NCI-H526 (cell line): Measurements from ENCODE around the gene ABHD12.
"Not testable (repeated sequence)": the region's sequence is repeated elsewhere in the genome, so short reads cannot be mapped to it uniquely, and the experiment has no call there.

Experiments used
- DNase-seq, 2 experiments: peaks; one replicate each; lab custom pipeline; 2025; lab: John Stamatoyannopoulos, UW

Gene ABHD12

DNA sequence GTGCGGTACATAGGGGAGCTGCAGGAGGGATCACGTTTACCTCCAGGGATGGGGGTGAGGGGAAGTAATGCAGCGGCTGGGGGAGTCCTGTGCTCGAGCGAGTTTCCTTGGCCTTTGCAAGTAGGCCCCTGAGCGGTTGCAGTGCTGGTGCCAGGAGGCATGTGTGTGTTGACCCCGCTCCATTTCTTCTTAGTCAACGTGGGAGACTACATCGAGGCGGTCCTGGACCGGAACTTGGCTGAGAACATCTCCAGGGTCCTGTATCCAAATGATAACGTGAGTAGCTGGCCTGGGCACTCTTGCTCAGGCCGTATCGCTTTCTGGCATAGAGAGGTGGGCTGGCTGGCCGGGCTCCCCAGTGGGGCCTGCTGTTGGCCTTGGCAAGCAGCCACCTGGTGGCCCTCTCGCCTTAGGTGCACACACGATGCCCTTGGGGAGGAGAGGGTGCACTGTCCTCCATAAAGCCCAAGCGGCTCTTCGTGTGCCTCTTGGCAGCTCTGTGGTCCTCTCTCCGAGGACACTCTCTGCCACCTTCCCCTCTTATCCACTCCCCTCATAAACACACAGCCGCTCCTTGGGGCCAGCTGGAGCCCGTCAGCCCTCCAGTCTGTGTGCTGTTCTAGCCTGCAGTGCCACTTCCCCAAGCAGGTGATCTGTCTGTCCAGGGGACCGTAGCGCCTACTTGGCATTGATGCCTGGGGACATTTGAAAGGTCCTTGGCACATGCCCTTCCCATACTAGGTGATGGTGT lies 113.4 kb downstream of the ABHD12 start:
- DNase-seq: no peak

DNA sequence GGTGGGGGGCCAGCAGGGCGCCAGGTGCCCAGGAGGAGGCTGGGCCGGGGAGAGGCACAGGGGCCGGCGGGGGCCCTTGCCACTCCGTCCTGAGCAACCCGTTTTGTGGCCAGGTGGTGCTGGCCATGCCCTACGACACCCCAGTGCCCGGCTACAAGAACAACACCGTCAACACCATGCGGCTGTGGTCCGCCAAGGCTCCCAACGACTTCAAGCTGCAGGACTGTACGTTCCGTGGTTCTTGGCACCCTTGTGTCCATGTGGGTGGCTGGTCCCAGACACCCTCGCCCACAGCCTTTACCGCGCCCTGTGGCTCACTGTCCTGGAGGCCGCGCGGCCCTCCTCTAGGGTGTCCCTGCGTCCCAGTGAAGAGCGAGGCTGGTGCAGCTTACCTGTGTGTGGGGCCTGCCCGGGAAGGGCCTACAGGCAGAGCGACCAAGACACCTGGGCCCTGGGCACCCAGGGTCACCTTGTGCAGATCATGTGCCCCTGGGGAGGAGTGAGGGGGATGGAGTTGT lies 114.0 kb downstream of the ABHD12 start:
- no peak for DNase-seq

DNA sequence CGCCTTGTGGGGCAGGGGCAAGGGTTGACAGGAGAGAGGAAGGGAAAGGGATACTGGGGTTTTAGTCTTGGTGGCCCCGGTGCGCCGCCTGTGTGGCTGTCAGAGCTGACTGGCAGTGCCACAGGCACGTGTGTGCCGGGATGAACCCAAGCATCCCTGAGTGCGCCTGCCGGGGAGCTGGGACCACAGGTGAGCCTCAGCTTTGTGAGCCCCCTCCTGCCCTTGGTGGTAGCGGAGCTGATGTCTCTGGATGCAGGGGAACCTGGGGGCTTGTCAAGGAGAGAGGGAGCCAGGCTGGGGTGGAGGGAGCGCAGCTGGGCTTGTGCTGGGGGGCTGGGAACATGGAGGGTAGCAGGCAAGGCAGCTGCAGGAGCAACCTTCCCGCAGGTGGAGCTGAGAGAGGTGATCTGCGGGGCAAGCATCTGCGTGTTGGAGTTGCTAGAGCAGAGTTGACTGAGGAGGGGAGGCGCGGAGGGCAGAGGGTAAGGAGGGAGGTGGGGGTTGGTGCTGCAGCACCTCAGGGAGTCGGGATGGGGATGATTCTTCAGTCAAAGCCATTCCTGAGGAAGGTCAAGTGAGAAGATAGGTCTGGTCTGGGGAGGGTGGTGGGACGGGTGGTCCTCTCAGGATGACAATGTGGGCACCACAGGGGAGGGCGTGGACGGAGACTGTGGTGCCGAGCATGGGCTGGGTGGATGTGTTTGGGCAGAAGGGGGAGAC lies 114.7 kb downstream of the ABHD12 start:
- DNase-seq: no peak

- no peak for DNase-seq
Observed at GRCh38 chr20:25274891-25275812, 115.5 kb downstream of the ABHD12 start.

DNA sequence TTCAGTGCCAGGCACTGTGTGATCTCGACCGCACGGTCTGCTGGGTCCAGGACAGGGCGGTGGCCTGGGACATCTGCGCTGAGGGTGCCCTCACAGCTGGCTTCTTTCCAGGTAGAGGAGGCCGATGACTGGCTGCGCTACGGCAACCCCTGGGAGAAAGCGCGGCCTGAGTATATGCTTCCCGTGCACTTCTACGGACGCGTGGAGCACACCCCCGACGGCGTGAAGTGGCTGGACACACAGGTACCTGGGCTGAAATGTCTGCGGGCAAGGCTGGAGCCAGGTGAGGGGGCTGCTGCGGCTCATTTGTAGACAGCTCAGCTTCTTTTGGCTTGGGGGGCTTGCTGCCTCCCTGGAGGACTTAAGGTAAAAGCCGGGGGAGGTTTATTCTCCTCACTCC lies 116.2 kb downstream of the ABHD12 start:
- DNase-seq: no peak

GRCh38 chr20:25273541-25274358 lies 116.9 kb downstream of the ABHD12 start:
- DNase-seq: no peak

DNA sequence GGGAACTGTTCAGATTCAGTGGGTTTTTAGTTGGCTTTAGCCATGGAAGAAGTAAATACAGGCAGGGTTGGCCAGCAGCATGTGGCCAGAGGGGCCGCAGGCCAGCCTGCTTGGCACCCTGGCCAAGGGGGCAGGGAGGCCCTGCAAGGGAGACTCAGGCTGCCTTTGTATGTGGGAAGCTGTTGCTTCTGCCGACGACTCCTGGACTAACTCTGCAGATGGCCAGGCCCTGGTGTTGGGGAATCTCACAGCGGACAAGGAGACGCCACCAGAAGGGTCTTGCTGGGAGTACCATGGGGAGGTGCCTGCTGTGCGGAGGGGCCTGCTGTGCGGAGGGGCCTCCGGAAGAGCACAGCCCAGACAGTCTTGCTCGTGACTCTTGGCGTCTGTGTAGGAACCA lies 117.6 kb downstream of the ABHD12 start:
- DNase-seq: no peak

DNA sequence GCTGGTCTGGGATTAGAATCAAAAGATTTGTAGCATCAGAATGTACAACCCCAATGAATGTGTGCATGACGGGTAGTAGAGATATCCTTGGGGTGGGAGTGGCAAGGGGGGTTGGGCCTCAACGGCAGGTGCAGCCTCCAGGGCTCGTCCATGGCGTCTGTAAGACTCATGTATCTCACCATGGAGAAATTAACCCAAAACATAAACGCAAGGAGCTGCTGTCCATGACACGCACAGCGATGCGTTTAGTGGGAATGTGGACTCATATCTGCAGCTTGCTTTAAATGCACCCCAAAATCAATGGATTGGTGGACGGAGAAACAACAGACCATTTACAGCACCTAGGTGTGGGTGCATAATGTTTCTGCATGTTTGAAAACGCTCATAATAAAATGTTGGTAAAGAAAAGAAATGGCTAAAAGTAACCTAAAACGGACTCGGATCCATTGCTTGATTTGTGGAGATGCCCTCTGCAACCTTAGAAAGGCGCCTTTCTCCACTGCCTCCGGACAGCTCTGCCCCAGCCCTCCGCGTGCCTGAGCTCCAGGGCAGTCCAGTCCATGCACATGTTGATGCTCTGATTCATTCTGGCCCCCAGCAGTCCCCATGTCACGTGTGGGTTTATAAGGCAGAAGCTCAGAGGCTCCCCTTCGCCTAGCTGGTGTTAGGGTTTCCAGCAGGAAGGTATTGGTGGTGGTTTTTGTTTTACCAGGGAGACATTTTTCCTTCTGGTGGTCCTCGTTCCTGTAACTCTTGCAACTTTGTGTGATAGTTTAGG lies 118.2 kb downstream of the ABHD12 start:
- DNase-seq: no peak

- no peak for DNase-seq
Observed at GRCh38 chr20:25271486-25272222, 119.0 kb downstream of the ABHD12 start.

DNA sequence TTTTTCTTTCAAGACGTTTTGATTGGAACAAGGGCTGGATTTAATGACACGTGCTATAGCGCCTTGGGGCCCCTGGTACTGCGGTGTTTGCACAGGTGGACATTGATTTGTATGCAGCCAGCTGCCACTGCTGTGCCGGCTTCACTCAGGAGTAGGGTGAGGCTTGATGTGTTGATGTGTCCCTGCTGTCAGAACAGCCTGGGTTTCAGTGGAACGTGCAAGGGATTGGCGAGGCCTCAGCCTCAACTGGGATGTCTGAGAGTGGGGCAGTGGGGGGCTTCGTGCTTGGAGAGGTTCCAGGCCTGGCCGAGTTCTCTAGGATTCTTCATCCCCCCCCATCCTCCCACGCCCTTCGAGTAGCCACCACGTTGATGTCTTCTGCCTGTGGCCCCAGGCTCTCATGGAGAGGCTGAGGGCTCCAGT lies 119.8 kb downstream of the ABHD12 start:
- peak; percentile 79 to 89 for DNase-seq

DNA sequence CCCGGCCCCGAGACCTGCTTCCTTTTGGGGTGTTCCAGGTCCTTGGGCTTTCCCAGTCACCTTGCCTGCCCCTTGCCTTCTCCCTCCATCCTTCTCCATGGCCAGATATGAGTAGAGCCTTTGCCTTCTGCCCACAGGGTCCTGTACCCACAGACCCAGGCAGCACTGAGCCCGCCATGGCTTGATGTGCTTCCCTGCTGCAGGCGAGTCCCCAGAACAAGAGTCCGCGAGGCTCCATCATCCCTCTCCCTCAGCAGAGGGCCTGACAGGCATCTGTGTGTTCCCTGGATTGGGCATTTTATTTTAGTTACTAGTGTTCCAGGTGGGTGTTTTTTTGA lies 120.8 kb downstream of the ABHD12 start:
- DNase-seq: no peak

GRCh38 chr20:25269057-25269832 lies 121.4 kb downstream of the ABHD12 start:
- no peak for DNase-seq

GRCh38 chr20:25260770-25261437 lies 129.7 kb downstream of the ABHD12 start:
- DNase-seq: not testable (repeated sequence)

GRCh38 chr20:25259788-25260254 lies 130.8 kb downstream of the ABHD12 start:
- DNase-seq: no peak

DNA sequence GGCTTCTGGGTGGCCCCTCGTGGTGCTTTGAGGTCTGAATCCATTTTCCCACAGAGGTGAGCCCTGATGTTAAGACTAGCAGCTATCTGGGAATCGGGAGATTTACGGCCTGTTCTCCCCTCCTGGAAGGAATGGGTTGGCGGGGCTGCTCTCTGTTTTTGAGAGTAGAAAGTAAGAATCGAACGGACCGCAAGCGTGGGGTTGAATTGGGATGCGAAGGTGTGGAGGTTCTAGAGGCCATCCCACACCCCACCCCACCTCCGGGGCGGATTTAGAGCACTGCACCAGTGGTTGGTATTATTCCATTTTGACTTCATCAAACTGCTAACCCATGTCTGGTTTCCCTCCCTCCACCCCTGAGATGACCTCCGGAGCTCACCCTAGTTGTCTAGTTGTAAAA lies 131.3 kb downstream of the ABHD12 start:
- DNase-seq: no peak

DNA sequence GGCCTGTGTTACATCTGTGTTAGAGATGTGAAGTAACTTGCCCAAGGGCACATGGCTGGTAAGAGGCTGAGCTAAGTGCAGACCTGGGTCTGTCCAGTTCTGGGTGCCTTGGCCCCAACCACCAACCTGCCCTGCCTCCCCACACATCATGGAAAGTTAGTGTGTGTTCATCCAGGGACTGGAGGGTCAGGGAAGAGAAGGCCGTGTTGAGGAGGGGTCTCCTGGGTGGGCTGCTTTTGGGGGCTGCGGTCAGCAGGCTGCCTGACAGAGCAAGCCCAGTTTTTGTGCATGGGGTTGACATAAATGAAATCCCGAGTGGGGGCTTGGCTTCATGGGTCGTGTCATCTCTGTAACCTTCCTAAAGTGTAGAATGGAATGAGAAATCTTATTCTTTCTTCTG lies 131.8 kb downstream of the ABHD12 start:
- no peak for DNase-seq

GRCh38 chr20:25258476-25258805 lies 132.2 kb downstream of the ABHD12 start:
- no peak for DNase-seq

- peak; percentile 17 to 25 for DNase-seq
Observed at GRCh38 chr20:25257756-25258475, 132.7 kb downstream of the ABHD12 start.
